HG02571 (cell line): Measurements from ENCODE around the gene PEX10.

ENCODE experiments used
- ATAC-seq: cut with Tn5 transposase; IDR thresholded peaks from one replicate; pipeline ENCODE4 v1.9.1; 2021; ENCODE audit warnings: mild to moderate bottlenecking, moderate library complexity; ENCODE audit not compliant: unreplicated experiment

The PEX10 gene

DNA sequence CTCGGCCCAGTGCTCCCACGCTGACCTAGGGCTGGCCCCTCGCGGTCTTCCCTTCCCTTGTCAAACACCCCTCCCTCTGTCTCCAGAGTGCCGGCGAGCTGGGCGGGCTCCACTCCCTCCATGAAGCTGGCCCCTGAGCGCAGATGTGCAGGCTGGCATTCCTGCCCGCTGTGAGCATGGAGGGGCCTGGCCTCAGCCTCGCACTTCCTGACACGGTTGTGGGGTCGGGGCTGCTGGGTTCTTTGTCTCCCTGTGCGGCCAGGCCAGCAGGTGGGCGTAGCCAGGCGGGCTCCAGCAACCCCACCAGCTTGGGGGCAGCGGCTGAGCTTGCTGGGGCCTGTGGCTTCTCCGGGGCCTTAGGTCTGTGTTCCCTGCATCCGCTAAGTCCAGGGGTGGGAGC, 14.2 kb upstream of the PEX10 start:
- no peak for ATAC-seq

DNA sequence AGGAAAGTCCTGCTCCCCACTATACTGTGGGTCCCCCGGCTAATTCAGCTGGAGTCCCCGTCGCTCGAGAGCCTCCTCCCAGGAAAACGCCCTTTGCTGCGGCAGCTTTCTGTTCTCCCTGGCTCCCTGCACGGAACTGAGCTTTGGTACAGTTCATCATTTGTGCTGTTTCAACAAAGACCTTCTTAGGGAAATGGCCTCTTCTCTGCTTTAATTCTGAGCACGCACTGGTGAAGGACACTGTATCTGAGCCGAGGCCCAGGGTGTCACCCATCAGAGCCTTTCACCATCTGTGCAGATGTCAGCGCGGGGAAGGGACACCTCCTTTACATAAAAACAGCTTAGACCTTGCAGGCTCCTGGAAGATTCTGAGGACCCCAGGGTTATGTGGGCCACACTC, 13.5 kb upstream of the PEX10 start:
- ATAC-seq = no peak

DNA sequence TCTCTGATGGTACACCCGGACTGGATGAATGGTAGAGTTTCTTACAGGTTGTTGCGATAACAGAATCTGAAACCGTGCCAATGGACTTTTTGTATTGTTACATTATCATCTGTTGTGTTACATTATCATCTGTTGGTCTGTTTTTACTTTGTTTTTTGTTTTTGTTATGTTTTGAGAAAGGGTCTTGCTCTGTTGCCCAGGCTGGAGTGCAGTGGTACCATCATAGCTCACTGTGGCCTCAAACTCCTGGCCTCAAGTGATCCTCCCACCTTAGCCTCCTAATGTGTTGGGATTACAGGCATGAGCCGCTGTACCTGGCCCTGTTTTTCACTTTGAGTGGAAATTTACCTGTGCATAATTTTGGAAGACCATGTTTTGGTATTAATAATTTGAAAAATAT, 10.2 kb upstream of the PEX10 start:
- ATAC-seq = no peak

DNA sequence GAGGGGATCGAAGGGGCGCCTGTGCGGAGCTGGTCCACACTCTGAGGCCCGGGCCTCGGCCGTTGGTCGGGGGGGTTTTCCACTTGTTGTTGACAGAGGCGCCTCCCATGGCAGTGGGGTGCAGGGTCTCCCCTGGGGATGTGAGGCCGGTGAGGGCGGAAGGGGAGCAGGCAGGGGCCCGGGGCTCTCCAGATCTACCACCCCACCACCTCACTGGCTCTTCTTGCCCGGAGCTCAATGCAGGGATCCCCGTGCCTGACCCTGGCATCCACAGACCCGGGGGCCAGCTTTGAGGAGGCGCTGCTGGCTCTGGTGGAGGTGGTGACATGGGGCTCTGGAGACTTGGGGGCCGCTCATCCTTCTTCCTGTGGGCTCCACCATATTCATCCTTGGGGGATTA, 7.1 kb upstream of the PEX10 start:
- no peak for ATAC-seq

DNA sequence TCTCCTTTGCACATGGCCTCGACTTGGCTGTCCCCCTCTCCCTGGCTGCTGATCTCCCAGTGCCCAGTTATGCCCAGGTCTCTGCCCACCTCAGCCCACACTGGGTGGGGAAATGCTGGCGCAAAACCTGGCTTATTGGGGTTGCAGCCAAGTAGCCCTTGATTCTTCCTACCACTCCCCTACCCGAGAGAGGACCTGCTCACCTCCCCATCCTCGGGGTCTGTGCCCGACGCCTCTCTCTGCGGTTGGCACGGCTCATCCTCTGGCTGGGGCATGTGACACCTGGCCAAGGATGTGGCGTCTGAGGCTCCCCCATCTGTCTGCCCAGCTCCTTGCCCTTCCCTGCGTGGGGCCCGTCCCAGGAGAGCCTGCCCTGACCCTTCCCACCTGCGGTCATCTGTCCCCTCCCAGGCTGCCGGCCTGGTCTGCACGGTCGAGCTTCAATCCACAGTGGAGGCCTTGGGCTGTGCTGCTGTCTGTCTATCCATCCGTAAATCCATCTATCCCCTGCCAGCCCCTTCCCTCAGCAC, 6.5 kb upstream of the PEX10 start:
- no peak for ATAC-seq

DNA sequence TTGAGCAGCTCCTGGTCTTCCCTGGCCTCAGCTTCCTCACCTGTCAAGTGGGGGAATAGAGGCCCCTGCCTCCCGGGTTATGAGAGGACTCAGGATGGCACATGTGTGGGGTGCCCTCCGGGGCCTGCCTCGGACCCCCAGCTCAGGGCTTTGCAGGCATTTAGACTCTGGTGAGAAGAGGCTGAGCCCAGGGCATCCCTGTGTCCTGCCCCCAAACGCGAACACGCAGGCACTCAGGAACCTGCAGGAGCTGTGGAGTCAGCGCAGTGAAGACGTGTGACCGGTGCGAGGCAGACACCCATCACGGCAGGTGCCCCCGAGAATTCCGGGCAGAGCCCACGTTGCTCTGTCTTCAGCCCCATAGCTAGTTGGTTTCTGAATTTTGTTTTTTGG, 5.5 kb upstream of the PEX10 start:
- ATAC-seq = no peak

DNA sequence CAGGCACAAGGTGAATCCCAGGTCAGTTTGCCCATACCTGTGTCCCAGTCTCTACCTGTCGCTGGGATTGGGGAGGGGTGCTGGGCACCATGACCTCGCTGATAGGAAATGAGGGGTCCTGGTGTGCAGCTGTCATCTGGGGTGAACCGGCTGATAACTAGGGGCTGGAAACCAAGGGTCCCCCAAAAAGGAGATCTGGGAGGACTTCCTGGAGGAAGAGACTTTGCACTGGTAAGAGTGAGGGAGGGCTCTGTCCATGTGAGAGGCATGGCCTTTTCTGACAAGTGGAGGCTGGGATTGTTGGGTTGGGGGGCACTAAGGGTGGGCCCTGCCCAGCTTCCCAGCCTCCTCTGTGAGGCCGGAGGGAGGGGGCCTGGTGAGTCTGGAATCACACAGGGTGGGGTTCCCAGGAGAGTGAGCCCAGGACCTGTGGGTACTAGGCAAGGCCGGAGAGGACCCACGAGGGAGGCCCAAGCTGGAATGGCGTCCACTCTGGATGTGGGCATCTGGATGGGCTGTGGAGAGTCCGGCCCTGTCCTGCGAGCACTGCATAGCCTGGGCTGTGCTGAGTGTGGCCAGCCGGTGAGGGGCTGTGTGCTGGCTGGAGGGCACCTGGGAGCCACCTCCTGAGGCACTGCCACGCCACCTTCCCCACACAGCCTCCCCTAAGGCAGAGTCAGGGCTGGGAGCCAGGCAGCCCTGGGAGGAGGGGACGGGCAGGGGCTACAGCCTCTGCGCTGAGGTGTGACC, 4.9 kb upstream of the PEX10 start:
- no peak for ATAC-seq

DNA sequence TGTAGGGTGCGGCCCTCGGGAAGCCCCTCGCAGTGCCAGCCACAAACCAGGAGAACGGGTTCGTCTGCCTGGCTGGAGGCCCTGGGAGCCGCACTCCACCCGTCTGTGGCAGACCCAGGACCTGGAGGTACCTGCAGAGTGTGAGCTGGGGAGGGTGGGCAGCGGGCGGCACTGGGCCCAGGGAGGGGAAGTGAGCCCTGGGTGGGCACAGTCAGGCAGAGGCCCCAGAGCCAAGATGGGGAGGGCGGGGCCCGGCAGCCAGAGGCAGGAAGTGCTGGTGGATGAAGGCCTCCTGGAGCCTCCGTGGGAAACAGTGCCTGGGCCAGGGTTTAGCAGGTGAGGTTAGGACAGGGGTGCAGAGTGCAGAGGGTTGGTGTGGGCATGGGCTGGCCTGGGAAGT, 4.0 kb upstream of the PEX10 start:
- ATAC-seq = no peak

DNA sequence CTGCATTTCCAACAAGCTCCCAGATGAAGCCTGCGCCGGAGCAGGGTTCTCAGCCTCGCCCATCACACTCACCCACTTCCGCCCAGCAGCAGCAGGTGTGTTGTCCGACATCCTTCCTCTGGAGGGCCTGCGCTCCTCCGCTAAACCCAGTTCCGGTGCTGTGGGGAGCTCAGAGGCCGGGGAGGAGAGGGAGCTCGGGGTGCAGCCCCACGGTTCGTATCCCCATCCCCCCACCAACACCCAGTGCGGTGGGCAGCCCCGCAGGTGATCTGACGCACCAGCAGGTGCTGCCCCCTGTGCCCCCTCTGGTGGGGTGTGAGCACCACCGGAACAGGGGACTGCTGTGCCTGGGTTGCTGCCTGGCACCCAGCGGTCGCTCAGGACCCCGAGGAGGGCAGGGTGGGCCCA, 3.4 kb upstream of the PEX10 start:
- ATAC-seq = no peak

DNA sequence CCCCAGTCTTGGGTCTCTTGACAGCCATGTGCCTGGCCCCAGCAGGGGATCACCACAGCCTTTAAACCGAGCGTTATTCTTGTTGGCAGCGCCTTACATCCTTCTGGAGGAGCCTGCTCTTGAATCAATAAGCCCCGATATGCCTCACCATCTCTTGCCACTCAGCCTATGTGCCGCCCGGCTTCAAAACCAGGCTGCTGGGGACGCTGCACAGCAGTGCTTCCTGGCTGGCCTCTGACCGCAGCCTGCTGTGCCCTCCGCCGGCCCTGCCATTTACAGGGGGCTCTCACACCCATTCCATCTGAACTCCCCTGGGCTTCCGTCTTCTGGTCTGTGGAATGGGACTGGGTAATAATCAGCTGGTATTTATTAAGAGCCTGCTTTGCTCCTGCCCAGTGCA, 3.0 kb upstream of the PEX10 start:
- no peak for ATAC-seq

DNA sequence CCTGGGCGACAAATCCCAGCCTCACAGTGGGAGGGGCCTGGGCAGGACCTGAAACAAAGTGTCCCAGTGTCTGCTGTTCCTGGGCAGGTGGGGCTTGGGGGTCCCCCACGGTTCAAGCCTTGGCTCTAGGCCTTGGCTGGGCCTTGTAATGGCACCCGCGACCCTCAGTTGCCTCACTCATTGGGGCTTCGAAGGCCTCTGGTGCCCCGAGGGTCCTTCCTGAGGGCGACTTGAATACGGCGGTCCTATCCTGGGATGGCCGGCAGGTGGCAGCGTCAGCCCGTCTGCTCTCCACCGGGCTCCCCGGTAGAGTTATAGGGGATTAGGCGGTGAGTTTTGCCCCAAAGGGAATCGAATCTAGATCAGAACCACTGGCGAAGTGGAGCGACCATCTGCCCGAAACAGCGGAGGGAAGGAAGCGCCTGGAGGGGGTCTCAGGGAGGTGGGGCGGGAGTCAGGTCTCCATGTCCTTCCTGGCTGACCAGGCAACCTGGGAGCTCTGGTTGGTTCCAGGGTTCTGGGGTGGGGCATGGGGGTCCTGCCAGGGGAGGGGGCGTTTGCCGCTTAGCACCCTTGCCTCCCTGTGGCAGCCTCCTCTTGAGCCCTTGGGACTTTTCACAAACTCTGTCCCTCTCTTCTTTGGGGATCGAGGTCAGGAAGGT, 2.1 kb upstream of the PEX10 start:
- no peak for ATAC-seq

DNA sequence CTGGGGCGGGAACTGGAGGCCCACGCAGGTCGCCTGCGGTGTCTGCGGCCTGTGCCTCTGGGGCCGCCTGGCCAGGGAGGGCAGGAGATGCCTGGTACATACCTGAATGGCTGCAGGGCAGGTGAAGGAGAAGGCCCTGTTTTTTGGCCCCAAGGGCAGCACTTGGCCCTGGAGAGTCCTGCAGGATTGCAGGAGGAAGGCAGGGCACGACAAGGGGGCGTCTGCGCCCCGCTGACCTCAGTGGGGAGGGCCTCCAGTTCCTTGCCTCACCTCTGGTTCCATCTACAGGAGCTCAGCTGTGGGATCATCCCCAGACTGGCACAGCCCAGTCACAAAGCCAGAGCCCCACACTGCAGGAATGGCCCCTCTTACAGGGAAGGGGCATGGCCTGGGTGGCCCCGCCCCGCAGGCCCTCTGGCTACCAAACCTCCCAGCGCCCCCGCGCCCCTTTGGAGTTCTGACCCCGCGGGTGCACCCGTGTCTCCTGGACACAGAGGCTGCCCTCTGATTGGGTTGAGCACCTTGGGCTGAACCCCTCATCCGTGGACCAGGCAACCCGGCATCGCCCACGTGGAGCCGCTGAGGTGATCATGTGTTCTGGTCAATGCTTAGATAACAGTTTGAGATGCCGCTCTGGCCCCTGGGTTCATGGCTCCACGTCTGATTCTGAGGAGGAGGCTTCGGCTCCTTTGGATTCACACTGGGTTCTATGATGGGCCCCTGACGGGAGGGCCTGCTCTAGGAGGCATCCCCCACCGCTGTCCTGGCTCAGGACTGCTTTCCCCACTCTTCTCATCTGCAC, 1.3 kb upstream of the PEX10 start:
- no peak for ATAC-seq

DNA sequence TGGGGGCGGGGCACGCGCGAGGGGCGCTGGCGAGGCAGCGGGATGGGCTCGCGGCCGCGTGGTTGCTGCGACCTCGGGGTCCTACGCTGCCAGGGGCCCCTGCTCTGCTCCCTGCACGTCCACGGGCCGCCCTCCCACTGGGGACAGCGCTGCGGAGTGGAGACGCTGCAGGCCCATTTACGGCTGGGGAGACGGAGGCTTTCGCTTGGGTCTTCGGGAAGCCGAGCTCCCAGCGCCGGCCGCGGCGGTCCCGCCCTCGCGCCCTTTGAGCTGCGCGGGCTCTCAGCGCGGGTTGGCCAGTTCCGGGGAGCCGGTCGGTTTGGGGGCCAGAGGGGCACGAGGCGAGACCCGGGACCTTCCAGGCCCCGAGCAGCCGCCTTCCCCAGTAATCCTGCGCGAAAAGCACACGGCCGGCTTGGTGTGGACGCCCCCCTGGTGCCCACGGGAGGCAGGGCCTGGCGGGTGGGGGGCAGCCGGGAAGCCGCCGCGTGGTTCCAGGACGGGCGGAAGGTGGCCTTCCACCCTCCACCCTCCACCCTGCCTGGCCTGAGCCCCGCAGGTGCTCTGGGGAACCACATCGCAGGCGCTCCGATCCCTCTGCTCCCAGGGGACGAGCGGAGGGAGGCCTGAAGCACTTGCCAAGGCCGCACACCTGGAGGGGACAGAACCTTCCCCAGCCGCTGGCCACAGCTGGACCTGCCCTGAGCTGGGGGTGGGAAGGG, 570 bp upstream of the PEX10 start:
- ATAC-seq = peak; percentile 26

DNA sequence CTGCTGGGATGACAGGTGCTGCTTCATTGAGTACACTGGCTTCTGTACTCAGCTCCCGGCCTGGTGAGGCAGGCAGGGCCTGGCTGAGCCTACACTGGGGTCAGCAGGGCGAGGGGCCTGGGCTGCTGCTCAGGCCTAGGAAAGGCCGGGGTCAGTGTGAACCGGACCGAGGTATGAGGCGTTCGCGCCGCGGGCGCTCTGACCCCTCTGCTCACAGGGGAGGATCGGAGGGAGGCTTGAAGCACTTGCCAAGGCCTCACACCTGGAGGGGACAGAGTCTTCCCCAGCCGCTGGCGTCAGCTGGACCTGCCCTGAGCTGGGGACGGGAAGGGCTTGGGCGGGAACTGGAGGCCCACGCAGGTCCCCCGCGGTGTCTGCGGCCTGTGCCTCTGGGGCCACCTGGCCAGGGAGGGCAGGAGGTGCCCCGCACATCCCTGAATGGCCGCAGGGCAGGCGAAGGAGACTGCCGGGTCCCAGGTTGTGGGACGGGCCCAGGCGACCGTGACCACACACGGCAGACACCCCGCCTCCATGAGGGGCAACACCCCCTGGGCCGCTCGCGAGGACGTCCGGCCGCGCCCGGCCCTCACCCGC, 466 bp downstream of the PEX10 start:
- ATAC-seq = peak; percentile 11

DNA sequence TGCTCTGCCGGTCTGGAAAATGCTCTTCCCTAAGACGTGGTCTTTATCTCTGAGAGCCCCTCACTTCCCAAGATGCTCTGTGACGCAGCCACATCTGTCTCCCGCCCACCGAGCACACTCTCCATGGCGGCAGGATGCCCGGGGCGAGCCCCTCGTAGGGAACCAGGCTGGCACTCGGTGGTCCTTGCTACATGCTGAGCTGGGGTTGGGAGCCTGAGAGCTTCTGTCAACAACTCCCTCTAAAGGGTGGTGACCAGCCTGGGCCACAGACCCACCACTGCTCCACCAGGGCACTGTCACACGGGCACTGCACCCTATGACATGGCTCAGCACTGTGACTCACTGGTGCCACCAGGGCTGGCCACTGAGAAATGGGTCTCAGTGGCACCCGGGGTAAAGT, 2.6 kb downstream of the PEX10 start:
- no peak for ATAC-seq

DNA sequence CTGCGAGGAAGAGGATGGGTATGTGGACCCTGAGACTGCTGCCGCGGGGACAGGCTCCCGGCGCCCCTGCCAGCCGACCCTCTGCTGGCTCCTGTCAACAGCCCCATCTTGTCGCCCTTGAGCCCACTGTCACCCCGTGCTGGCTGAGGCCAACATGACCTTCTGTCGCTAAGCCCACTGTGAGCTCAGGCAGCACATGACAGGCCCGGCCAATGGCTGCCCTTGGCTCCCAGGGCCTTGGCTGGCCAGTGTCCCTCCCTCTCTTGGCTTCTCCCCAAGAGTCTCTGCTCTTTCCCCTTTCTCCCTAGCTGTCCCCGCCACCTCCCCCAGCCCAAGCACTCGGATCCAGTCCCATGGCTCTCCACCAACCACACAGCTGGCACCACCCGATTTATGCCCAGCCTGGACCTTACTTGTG, 3.5 kb downstream of the PEX10 start:
- no peak for ATAC-seq

DNA sequence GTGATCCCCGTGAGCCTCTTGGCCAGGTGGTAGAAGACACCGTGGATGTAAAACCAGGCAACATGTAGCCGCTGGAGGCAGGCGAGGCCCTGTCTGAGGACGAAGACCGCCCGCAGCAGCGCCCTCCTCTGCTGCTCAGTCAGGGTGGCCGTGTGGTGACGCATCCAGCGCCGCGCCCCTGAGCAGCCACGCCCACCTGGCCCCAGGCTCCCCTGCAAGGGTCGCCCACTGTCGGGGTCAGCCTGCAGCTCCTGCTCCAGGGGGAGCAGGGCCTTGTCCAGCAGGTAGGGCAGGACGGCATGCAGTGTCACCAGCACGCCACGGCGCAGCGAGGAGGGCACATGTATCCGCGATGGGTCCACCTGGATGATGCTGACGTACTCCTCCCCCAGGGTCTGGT, 3.9 kb downstream of the PEX10 start:
- no peak for ATAC-seq

DNA sequence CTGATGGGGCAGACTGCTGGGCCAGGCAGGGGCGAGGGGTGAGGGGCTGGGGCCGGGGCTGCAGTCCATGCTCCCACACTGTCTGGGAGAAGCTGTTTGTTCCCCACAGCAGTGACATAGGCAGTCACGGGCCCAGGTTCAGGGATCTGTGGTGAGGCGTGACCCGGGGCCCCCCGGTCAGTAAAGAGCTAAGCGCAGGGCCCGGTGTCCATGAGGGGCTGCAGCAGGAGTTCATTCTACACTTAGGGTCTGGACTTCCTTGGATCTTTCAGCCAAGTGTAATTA, 4.4 kb downstream of the PEX10 start:
- ATAC-seq = no peak

DNA sequence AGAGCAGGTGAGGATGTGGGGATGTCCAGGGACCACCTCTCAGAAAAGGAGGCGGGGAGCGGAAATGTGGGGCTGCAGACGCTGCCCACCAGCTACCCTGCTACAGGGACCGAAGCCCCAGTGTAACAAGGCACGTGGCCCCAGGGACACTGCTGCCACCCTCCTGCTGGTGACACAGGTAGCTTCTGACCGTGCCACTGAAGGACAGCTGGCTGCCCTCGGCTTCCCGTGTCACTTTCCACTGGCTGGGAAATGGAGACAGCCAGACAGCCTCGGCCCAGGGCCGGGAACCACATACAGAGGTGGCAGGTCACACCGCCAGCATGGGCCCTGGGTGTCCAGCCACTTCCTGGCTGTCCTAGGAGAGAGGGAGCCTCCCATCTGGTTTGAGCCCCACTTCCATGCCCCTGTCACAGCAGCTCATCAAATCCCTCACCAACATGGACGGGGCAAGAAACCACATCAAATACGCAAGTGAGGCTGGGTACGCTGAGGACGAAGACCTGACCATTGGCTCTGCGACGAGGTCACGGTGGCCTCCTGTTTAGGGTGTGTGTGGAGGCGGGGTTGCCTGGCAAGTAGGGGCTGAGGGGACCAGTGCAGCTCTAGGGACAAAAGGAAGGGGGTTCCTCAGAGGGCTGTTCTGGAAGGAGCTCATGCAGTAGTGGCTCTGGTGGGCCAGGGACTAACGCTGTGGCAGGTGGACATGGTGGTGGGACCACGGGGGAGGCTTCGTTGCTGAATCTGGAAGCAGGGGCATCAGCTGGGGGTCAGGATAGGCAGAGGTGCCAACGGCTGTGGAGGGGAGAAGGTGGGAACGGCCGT, 5.0 kb downstream of the PEX10 start:
- ATAC-seq = no peak

DNA sequence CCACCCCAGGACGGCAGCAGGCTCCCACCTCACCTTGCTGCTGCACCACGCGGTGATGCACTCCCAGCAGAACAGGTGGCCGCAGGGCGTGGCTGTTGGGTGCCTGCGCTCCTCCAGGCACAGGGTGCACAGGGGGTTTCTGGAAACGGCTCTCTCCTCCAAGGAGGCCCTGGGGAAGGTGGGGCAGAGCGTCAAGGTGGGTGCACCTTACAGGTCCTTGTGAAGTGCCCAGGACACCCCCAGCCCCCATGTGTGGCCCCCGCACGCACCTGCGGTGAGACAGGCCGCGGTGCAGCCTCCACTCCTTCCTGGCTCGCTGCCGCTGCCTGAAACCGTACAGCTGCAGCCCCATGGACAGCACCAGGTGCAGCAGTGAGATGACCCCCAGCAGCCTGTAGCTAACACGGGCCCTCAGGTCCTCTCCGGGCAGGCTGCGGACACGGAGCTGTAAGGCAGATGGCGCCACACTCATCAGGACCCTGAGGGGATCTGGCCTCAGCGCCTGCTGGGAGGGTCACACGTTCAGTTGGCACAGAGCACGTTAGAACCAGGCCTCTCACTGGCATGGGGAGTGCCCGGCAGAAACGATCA, 5.8 kb downstream of the PEX10 start:
- ATAC-seq = no peak
